GM21529 (cell line): ENCODE results near the gene OR4K17.
"Not testable (repeated sequence)": the region's sequence is repeated elsewhere in the genome, so short reads cannot be mapped to it uniquely, and the experiment has no call there.

Experiments used
- ATAC-seq: cut with Tn5 transposase; IDR thresholded peaks from one replicate; pipeline ENCODE4 v1.9.1; 2021; ENCODE audit not compliant: unreplicated experiment

OR4K17 gene

GRCh38 chr14:20110438-20110837, at the start of gene OR4K17:
TSS of gene OR4K17 (plus strand) at chr14:20110739. CDS start at chr14:20117500, 6,761 bp downstream.
- ATAC-seq = no peak

DNA sequence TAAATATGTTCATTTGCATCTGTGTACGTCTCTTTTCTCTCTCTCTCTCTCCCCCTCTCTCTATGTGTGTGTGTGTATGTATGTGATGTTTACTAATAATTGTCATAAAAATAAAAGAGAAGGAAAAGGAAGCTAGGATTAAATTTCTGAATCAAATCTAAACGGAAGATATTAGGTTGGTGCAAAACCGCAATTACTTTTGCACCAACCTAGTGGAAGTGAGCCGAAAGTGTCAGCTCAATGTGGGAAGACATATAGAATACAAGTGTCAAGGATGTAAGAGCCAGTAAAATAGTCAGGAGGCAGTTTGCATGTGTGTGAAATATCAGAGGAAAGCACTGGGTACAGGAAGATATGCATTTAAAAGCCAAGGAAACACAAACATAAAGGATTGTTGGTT, 18.5 kb upstream of the OR4K17 start:
- ATAC-seq = no peak

GRCh38 chr14:20093442-20093841, 17.1 kb upstream of the OR4K17 start:
- ATAC-seq = no peak

- ATAC-seq = not testable (repeated sequence)
Observed at GRCh38 chr14:20098926-20099770, 11.4 kb upstream of the OR4K17 start.

- ATAC-seq = no peak
Observed at GRCh38 chr14:20112321-20112720, 1.8 kb downstream of the OR4K17 start.

GRCh38 chr14:20116748-20117147, 6.2 kb downstream of the OR4K17 start:
- ATAC-seq = no peak

DNA sequence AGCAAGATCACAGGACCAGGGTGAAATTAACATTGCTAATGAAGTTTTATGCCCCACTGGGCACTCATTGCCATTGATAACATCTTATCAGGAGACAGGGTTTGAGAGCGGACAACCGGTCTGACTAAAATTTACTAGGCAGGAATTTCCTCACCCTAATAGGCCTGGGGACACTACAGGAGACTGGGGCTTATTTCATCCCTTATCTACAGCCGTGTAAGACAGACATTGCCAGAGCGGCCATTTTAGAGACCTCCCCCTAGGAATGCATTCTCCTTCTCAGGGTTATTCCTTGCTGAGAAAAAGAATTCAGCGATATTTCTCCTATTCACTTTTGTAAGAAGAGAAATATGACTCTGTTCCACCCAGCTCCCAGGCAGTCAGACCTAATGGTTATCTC, 8.3 kb downstream of the OR4K17 start:
- ATAC-seq = no peak

GRCh38 chr14:20138520-20138919, 28.0 kb downstream of the OR4K17 start, which contains the start of gene OR4N5:
TSS of gene OR4N5 (plus strand) at chr14:20138820. CDS start at chr14:20143736, 4,916 bp downstream.
- ATAC-seq = no peak

- no peak for ATAC-seq
Observed at GRCh38 chr14:20143911-20144310, 33.4 kb downstream of the OR4K17 start.

GRCh38 chr14:20144820-20145219, 34.3 kb downstream of the OR4K17 start:
- no peak for ATAC-seq

GRCh38 chr14:20164462-20164861, 53.9 kb downstream of the OR4K17 start:
- no peak for ATAC-seq

GRCh38 chr14:20167091-20167490, 56.6 kb downstream of the OR4K17 start:
- no peak for ATAC-seq

GRCh38 chr14:20169852-20170251, 59.3 kb downstream of the OR4K17 start:
- ATAC-seq = not testable (repeated sequence)
